Heart left ventricle (tissue), 13 donors: ENCODE results near the gene PTK7.

ENCODE experiments used
- POLR2A ChIP-seq, 2 donors: fragments of 450-650 bp; IDR thresholded peaks; one replicate each; pipeline ENCODE4 v1.6.1; 2017; ENCODE audit warnings: antibody characterized with exemption in 2 of 2, mild to moderate bottlenecking in 2 of 2, moderate library complexity in 2 of 2
- TF ChIP-seq, protein P1 (sequence below), 12 donors: fragments of 200-600 bp; sonication (generic) in 4 of 12; IDR thresholded peaks; one replicate each; pipeline versions ENCODE4 v1.5.0 to v1.8.0; 2018 to 2022; ENCODE audit warnings: antibody characterized with exemption in 12 of 12, mild to moderate bottlenecking in 5 of 12
- donor health status: ischemic (EF 13 %, LVEDD 7.1; RV severe dilation, severe dysfunction).
- donor health status: DM: no; HTN: yes; CAD: no.
- donor health status: DM: no; HTN: no; CAD: no.
- donor health status: ischemic (EF 25% LVEDD 6.9; RV normal size, moderate dysfunction).
- donor health status: ischemic (EF 25% LVEDD 5.7; RV mildly dilated, moderate dysfunction).
- donor health status: ischemic (EF 35%, LVEDD 5.7; RV mildly dilated, moderate dysfunction).
- donor health status: nonischemic (EF 11% LVEDD 7.7; RV severe dilation, severe dysfunction).
- donor health status: DM: yes; HTN: yes; CAD: no.
- donor health status: PGD.
- donor health status: ischemic (EF 29% LVEDD 5.4; RV normal size, mild dysfunction).
- donor health status: nonischemic (EF 23%, LVEDD 6.1; RV moderate dilation, normal function).

DNA sequence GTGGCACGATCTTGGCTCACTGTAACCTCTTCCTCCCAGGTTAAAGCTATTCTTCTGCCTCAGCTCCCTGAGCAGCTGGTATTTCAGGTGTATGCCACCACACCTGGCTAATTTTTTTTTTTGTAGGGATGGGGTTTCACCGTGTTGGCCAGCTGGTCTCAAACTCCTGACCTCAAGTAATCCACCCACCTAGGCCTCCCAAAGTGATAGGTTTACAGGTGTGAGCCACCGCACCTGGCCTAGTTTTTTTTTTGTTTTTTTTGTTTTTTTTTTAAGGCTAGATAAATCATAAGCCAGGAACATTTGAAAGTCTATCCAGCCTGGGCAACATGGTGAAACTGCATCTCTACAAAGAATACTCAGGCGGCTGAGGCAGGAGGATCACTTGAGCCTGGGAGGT lies 43.8 kb upstream of the PTK7 start:
- TF ChIP-seq POLR2A (IDR thresholded peaks at IDR 0.05) = no peak
- TF ChIP-seq, protein P1, sequence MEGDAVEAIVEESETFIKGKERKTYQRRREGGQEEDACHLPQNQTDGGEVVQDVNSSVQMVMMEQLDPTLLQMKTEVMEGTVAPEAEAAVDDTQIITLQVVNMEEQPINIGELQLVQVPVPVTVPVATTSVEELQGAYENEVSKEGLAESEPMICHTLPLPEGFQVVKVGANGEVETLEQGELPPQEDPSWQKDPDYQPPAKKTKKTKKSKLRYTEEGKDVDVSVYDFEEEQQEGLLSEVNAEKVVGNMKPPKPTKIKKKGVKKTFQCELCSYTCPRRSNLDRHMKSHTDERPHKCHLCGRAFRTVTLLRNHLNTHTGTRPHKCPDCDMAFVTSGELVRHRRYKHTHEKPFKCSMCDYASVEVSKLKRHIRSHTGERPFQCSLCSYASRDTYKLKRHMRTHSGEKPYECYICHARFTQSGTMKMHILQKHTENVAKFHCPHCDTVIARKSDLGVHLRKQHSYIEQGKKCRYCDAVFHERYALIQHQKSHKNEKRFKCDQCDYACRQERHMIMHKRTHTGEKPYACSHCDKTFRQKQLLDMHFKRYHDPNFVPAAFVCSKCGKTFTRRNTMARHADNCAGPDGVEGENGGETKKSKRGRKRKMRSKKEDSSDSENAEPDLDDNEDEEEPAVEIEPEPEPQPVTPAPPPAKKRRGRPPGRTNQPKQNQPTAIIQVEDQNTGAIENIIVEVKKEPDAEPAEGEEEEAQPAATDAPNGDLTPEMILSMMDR (IDR thresholded peaks at IDR 0.05) = no peak
